WTC11 (cell line): Measurements from ENCODE around the gene LAMC1. TPM values are rescaled to one million over a fixed set of nuclear protein-coding genes. Genes with fewer than 3 reads are reported as not detected.

Experiments used
- ARID4B ChIP-seq: sonication (generic); formaldehyde crosslinking; IDR thresholded peaks from 2 replicates; pipeline ENCODE4 v1.8.0; 2023; ENCODE audit warnings: missing genetic modification reagents, mild to moderate bottlenecking, borderline replicate concordance
- ATF1 ChIP-seq: sonication (generic); formaldehyde crosslinking; IDR thresholded peaks from 2 replicates; pipeline ENCODE4 v1.8.1; 2023; ENCODE audit warnings: mild to moderate bottlenecking, moderate library complexity, missing genetic modification reagents
- CREB1 ChIP-seq: sonication (generic); formaldehyde crosslinking; IDR thresholded peaks from 2 replicates; pipeline ENCODE4 v1.8.0; 2023; ENCODE audit warnings: mild to moderate bottlenecking, missing genetic modification reagents
- CREM ChIP-seq: sonication (generic); formaldehyde crosslinking; IDR thresholded peaks from 2 replicates; pipeline ENCODE4 v1.8.1; 2022; ENCODE audit warnings: mild to moderate bottlenecking, missing genetic modification reagents, moderate library complexity
- E2F1 ChIP-seq: sonication (generic); formaldehyde crosslinking; IDR thresholded peaks from 2 replicates; pipeline ENCODE4 v1.8.0; 2022; ENCODE audit warnings: mild to moderate bottlenecking, missing genetic modification reagents
- EMX1 ChIP-seq: fragments of 250-450 bp; sonication (Bioruptor Pico); IDR thresholded peaks from 2 replicates; pipeline ENCODE4 v1.8.0; 2021; ENCODE audit warnings: mild to moderate bottlenecking
- ERG ChIP-seq: fragments of 250-450 bp; sonication (Bioruptor Pico); IDR thresholded peaks from 2 replicates; pipeline ENCODE4 v1.8.0; 2021; ENCODE audit warnings: mild to moderate bottlenecking
- FOXJ3 ChIP-seq: sonication (generic); formaldehyde crosslinking; IDR thresholded peaks from 2 replicates; pipeline ENCODE4 v1.9.0; 2021; ENCODE audit warnings: missing genetic modification reagents, mild to moderate bottlenecking, borderline replicate concordance
- FOXK1 ChIP-seq: sonication (generic); formaldehyde crosslinking; IDR thresholded peaks from 2 replicates; pipeline ENCODE4 v1.8.0; 2022; ENCODE audit warnings: mild to moderate bottlenecking, moderate library complexity, missing genetic modification reagents
- FOXP1 ChIP-seq: sonication (generic); formaldehyde crosslinking; IDR thresholded peaks from 2 replicates; pipeline ENCODE4 v1.8.0; 2022; ENCODE audit warnings: missing genetic modification reagents, mild to moderate bottlenecking, moderate library complexity, borderline replicate concordance
- FOXP4 ChIP-seq: sonication (generic); formaldehyde crosslinking; IDR thresholded peaks from 2 replicates; pipeline ENCODE4 v1.8.0; 2022; ENCODE audit warnings: mild to moderate bottlenecking, missing genetic modification reagents
- GRHL2 ChIP-seq: fragments of 250-450 bp; sonication (Bioruptor Pico); IDR thresholded peaks from 2 replicates; pipeline ENCODE4 v1.8.0; 2022; ENCODE audit warnings: mild to moderate bottlenecking, moderate library complexity; ENCODE audit not compliant: insufficient replicate concordance, severe bottlenecking
- KAT7 ChIP-seq: sonication (generic); formaldehyde crosslinking; IDR thresholded peaks from 2 replicates; pipeline ENCODE4 v1.8.1; 2023; ENCODE audit warnings: missing genetic modification reagents, mild to moderate bottlenecking, borderline replicate concordance
- MLX ChIP-seq: sonication (generic); formaldehyde crosslinking; IDR thresholded peaks from 2 replicates; pipeline ENCODE4 v1.8.1; 2023; ENCODE audit warnings: mild to moderate bottlenecking, missing genetic modification reagents, moderate library complexity
- MXD4 ChIP-seq: fragments of 250-450 bp; sonication (Bioruptor Pico); IDR thresholded peaks from 2 replicates; pipeline ENCODE4 v1.8.0; 2021; ENCODE audit warnings: mild to moderate bottlenecking, moderate library complexity, borderline replicate concordance
- NR2C2 ChIP-seq: sonication (generic); formaldehyde crosslinking; IDR thresholded peaks from 2 replicates; pipeline ENCODE4 v1.8.0; 2022; ENCODE audit warnings: mild to moderate bottlenecking, missing genetic modification reagents
- NR3C1 ChIP-seq: sonication (generic); formaldehyde crosslinking; conservative IDR thresholded peaks from 2 replicates; pipeline ENCODE4 v1.8.1; 2023; ENCODE audit warnings: low read depth, mild to moderate bottlenecking, missing genetic modification reagents
- OVOL2 ChIP-seq: fragments of 250-450 bp; sonication (Bioruptor Pico); IDR thresholded peaks from 2 replicates; pipeline ENCODE4 v1.9.0; 2021; ENCODE audit warnings: mild to moderate bottlenecking, borderline replicate concordance
- PREB ChIP-seq: sonication (generic); formaldehyde crosslinking; IDR thresholded peaks from 2 replicates; pipeline ENCODE4 v1.8.1; 2022; ENCODE audit warnings: mild to moderate bottlenecking, missing genetic modification reagents, moderate library complexity, borderline replicate concordance
- STAT6 ChIP-seq: sonication (generic); formaldehyde crosslinking; conservative IDR thresholded peaks from 2 replicates; pipeline ENCODE4 v1.8.1; 2023; ENCODE audit warnings: mild to moderate bottlenecking, low read depth, missing genetic modification reagents, moderate library complexity
- ZBTB21 ChIP-seq: sonication (generic); formaldehyde crosslinking; IDR thresholded peaks from 2 replicates; pipeline ENCODE4 v1.8.1; 2023; ENCODE audit warnings: mild to moderate bottlenecking, missing genetic modification reagents, borderline replicate concordance
- ZNF138 ChIP-seq: sonication (generic); formaldehyde crosslinking; conservative IDR thresholded peaks from 2 replicates; pipeline ENCODE4 v1.8.1; 2022; ENCODE audit warnings: mild to moderate bottlenecking, moderate library complexity, missing genetic modification reagents
- ZNF416 ChIP-seq: fragments of 250-450 bp; sonication (Bioruptor Pico); IDR thresholded peaks from 2 replicates; pipeline ENCODE4 v1.9.0; 2021; ENCODE audit warnings: mild to moderate bottlenecking, inconsistent platforms
- ZNF512 ChIP-seq: sonication (generic); formaldehyde crosslinking; IDR thresholded peaks from 2 replicates; pipeline ENCODE4 v1.8.1; 2022; ENCODE audit warnings: missing genetic modification reagents, borderline replicate concordance
- total RNA-seq: library from RNA; stranded (reverse); gene quantifications from 3 replicates; pipeline ENCODE4 v1.2.3, GENCODE V29; 2021

LAMC1 gene
- total RNA-seq, 1 experiment from 2014 or later, result 162 TPM

- TF ChIP-seq FOXP4 (CRISPR knock-in tag) (peak; percentile 61), FOXP1 (CRISPR knock-in tag) (no peak), ZNF138 (no peak), CREM (CRISPR knock-in tag) (no peak), MLX (CRISPR knock-in tag) (no peak), STAT6 (CRISPR knock-in tag) (no peak), ARID4B (CRISPR knock-in tag) (no peak), ZNF416 (CRISPR knock-in tag) (no peak), ATF1 (no peak), FOXJ3 (CRISPR knock-in tag) (no peak), OVOL2 (CRISPR knock-in tag) (no peak), FOXK1 (CRISPR knock-in tag) (peak; percentile 53; the same call in 1 of the 2 replicates), E2F1 (CRISPR knock-in tag) (no peak), NR2C2 (CRISPR knock-in tag) (no peak), MXD4 (CRISPR knock-in tag) (no peak), GRHL2 (CRISPR knock-in tag) (no peak), ERG (CRISPR knock-in tag) (no peak), EMX1 (CRISPR knock-in tag) (no peak), PREB (CRISPR knock-in tag) (no peak), ZNF512 (CRISPR knock-in tag) (no peak), NR3C1 (no peak; the same call in 1 of the 2 replicates), CREB1 (CRISPR knock-in tag) (no peak), ZBTB21 (CRISPR knock-in tag) (peak; percentile 52; the same call in 1 of the 2 replicates), KAT7 (CRISPR knock-in tag) (no peak)
Measured at GRCh38 chr1:183023146-183023600, at the start of gene LAMC1 (continued).
